ENCODE results near the gene ANKRD52.

DNA sequence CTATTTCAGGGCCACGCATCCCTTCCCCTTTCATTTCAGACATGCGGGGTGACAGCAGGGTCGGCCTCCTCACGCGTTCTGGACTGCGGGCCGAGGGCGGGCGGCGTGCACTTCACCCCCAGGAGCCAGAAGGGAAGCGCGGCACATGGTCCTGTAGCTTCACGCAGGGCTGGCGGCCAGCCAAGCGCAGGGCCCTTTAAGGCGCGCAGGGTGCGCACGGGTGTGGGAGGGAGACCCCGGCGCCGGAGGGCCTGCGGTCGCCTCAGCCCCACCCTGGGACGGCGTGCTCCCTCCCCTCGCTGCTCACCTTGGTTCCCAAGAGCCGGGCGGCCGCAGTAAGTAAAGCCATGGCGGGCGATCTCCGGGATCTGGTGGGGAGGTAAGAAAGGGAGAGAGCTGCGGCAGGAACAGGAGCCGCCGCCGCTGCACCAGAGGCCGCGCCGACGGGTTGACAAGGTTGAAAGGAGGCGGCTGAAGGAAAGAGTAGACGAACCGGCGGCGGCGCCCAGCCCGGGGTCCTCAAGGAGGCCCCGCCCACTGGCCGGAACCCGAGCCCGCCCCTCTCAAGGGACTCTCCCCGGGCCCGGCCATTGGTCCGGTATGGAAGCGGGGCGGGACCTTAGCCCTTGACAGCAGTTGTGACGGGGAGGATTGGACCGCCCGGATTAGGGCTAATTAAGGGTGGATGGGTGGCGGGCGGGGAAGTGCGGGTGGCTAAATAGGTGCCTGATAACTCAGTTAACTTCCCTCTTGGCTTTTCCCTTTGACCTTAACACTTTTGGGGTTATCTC is 41.9 kb upstream of the ANKRD52 start, which contains the start of gene CS:
- TF ChIP-seq TEAD4 (IDR thresholded peaks at IDR 0.05; ENCODE audit: low read depth, low read length) (no peak), POLR2A (IDR thresholded peaks at IDR 0.05; ENCODE audit: control extremely low read depth in 1 of 2, low read depth in 2 of 2, low read length in 2 of 2) (peak; percentile 4 to 70; a peak in 2 of 3 replicates), POLR2AphosphoS5 (IDR thresholded peaks at IDR 0.05; ENCODE audit: low read depth, low read length) (no peak; the same call in 1 of the 2 replicates), RXRA (IDR thresholded peaks at IDR 0.05; ENCODE audit: insufficient read depth, low read depth, low read length) (no peak), SAP30 (IDR thresholded peaks at IDR 0.05; ENCODE audit: insufficient read depth, insufficient replicate concordance, low read length) (no peak), HDAC2 (IDR thresholded peaks at IDR 0.05; ENCODE audit: borderline replicate concordance in 1 of 2, low read depth in 2 of 2, low read length in 2 of 2) (0 out of 4 replicates have a peak, but pooled peaks of 1 of the 2 experiments have one; percentile 64), EZH2 (IDR thresholded peaks at IDR 0.05; ENCODE audit: low read depth, low read length, severe bottlenecking) (no peak), EP300 (IDR thresholded peaks at IDR 0.05; ENCODE audit: borderline replicate concordance in 1 of 2, low read depth in 2 of 2, low read length in 2 of 2) (no peak), TCF12 (IDR thresholded peaks at IDR 0.05; ENCODE audit: low read depth, low read length) (no peak)
- TF ChIP-seq, protein P1, sequence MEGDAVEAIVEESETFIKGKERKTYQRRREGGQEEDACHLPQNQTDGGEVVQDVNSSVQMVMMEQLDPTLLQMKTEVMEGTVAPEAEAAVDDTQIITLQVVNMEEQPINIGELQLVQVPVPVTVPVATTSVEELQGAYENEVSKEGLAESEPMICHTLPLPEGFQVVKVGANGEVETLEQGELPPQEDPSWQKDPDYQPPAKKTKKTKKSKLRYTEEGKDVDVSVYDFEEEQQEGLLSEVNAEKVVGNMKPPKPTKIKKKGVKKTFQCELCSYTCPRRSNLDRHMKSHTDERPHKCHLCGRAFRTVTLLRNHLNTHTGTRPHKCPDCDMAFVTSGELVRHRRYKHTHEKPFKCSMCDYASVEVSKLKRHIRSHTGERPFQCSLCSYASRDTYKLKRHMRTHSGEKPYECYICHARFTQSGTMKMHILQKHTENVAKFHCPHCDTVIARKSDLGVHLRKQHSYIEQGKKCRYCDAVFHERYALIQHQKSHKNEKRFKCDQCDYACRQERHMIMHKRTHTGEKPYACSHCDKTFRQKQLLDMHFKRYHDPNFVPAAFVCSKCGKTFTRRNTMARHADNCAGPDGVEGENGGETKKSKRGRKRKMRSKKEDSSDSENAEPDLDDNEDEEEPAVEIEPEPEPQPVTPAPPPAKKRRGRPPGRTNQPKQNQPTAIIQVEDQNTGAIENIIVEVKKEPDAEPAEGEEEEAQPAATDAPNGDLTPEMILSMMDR (IDR thresholded peaks at IDR 0.05; ENCODE audit: control extremely low read depth in 1 of 3, insufficient read depth in 1 of 3, low read depth in 1 of 3, low read length in 3 of 3), result no peak
- TF ChIP-seq, protein P2, sequence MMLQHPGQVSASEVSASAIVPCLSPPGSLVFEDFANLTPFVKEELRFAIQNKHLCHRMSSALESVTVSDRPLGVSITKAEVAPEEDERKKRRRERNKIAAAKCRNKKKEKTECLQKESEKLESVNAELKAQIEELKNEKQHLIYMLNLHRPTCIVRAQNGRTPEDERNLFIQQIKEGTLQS (IDR thresholded peaks at IDR 0.05; ENCODE audit: insufficient read depth, low read depth, low read length), result no peak

All from H1 (cell line).